Vein endothelial cell (primary cell): ENCODE measurements around the gene TSR1. TPM values are rescaled to one million over a fixed set of nuclear protein-coding genes. Genes with fewer than 3 reads are reported as not detected.

Experiments
- small RNA-seq: library from RNA; depleted of rRNA; stranded (forward); fragments of <200 nt; gene quantifications from one replicate; pipeline ENCODE3, GENCODE V24; 2012
- total RNA-seq: library from RNA; depleted of rRNA; stranded (reverse); fragments of >200 nt; gene quantifications from 2 replicates; pipeline ENCODE4 v1.2.3, GENCODE V29; 2012

TSR1 gene
- total RNA-seq: 57.7 and 60.4 TPM in 2 replicates

GRCh38 chr17:2336215-2336851 is at the start of gene TSR1:
Gene TSR1 (minus strand): TSS chr17:2336457. CDS start chr17:2336427, 30 bp downstream.

GRCh38 chr17:2336852-2337543 is 741 bp upstream of the TSR1 start, which contains the start of gene SGSM2:
Gene SGSM2 (plus strand): TSS chr17:2337501. CDS start chr17:2337689, 188 bp downstream.

GRCh38 chr17:2303204-2304188 is 32.8 kb downstream of the TSR1 start, which contains the start of the genes SMG6 and SRR:
Gene SMG6 (minus strand): TSS chr17:2303785. CDS start chr17:2303720, 65 bp downstream.
Gene SRR (plus strand): TSS chr17:2303950. CDS start chr17:2315561, 11,611 bp downstream.

Small RNA genes lying within 50 kb of the gene (small RNA-seq; reads per million reads assigned to genes)
- gene AC006435.3: not detected
- 34.2 reads per million, percentile 98 among the genes with 10 or more reads in this experiment for gene SNORD91A
- 4.8 reads per million, percentile 92 among the genes with 10 or more reads in this experiment for gene SNORD91B

Other genes starting within 250 kb of the TSR1 start
- gene SMG6, start 32.7 kb downstream of the TSR1 start, total RNA-seq: 31.2 and 47.4 TPM in 2 replicates
- 16.3 and 24.8 TPM in 2 replicates for gene SRR, start 32.5 kb downstream of the TSR1 start, total RNA-seq
- 38.4 and 54.5 TPM in 2 replicates for gene SGSM2, start 1.0 kb upstream of the TSR1 start, total RNA-seq
- 5.7 and 8.2 TPM in 2 replicates for gene MNT, start 64.6 kb upstream of the TSR1 start, total RNA-seq
- 15.7 and 18.4 TPM in 2 replicates for gene METTL16, start 175.4 kb upstream of the TSR1 start, total RNA-seq